Osteoblast (primary cell): ENCODE measurements around the gene MYO5B. TPM values are rescaled to one million over a fixed set of nuclear protein-coding genes. Genes with fewer than 3 reads are reported as not detected.

Source experiments
- DNase-seq: peaks from one replicate; pipeline ENCODE4 v3.0.0; 2011; ENCODE audit warnings: low spot score, mixed read lengths; ENCODE audit not compliant: insufficient read length; ENCODE audit errors: missing footprints
- H2AFZ ChIP-seq: 2 replicates; pipeline ENCODE4 v1.6.0; 2011; ENCODE audit warnings: mild to moderate bottlenecking, low read length
- H3K27ac ChIP-seq: 2 replicates; pipeline ENCODE4 v1.5.1; 2011; ENCODE audit warnings: mild to moderate bottlenecking, low read depth, low read length, moderate library complexity
- H3K27me3 ChIP-seq: 2 replicates; pipeline ENCODE4 v1.6.0; 2012; ENCODE audit warnings: mild to moderate bottlenecking, control low read depth, inconsistent platforms, low read length, moderate library complexity; ENCODE audit not compliant: insufficient read depth
- H3K36me3 ChIP-seq: 2 replicates; pipeline ENCODE4 v1.5.1; 2011; ENCODE audit warnings: mild to moderate bottlenecking, low read length, control low read depth, moderate library complexity; ENCODE audit not compliant: insufficient read depth
- H3K4me1 ChIP-seq: 2 replicates; pipeline ENCODE4 v1.5.1; 2011; ENCODE audit warnings: mild to moderate bottlenecking, low read length, control low read depth, moderate library complexity; ENCODE audit not compliant: insufficient read depth
- H3K4me2 ChIP-seq: 2 replicates; pipeline ENCODE4 v1.6.0; 2011; ENCODE audit warnings: mild to moderate bottlenecking, low read length; ENCODE audit not compliant: insufficient read depth
- H3K4me3 ChIP-seq: fragments of 200-600 bp; sonication (generic); 3 replicates; pipeline ENCODE4 v1.5.1; 2012; ENCODE audit warnings: mild to moderate bottlenecking, low read length, inconsistent platforms; ENCODE audit not compliant: insufficient read depth
- H3K79me2 ChIP-seq: 2 replicates; pipeline ENCODE4 v1.6.0; 2012; ENCODE audit warnings: mild to moderate bottlenecking, low read length, control low read depth, inconsistent platforms; ENCODE audit not compliant: insufficient read depth
- H3K9me3 ChIP-seq: 2 replicates; pipeline ENCODE4 v1.5.1; 2011; ENCODE audit warnings: low read depth, low read length, control low read depth
- H4K20me1 ChIP-seq: 2 replicates; pipeline ENCODE4 v1.6.0; 2012; ENCODE audit warnings: mild to moderate bottlenecking, low read length, control low read depth; ENCODE audit not compliant: insufficient read depth
- total RNA-seq: library from RNA; depleted of rRNA; stranded (reverse); fragments of >200 nt; gene quantifications from 2 replicates; pipeline ENCODE4 v1.2.3, GENCODE V29; 2012
- TF ChIP-seq, protein P1 (sequence below): IDR thresholded peaks from 2 replicates; pipeline ENCODE4 v1.5.1; 2011; ENCODE audit warnings: mild to moderate bottlenecking, low read depth, low read length, moderate library complexity; ENCODE audit errors: extremely low read depth

MYO5B gene
- total RNA-seq, 1 donor = 0.36 TPM

GRCh38 chr18:50060822-50061221, 134.1 kb downstream of the MYO5B start:
- Histone ChIP-seq H2AFZ (no peak overlapping the region), H3K4me2 (no peak overlapping the region), H3K27me3 (no peaks in the 10 kb centered on the region), H3K36me3 (no peaks in the 10 kb centered on the region), H3K9me3 (no peaks in the 10 kb centered on the region), H3K4me1 (no peaks in the 10 kb centered on the region), H4K20me1 (no peaks in the 10 kb centered on the region), H3K4me3 (no peak overlapping the region), H3K27ac (no peak overlapping the region), H3K79me2 (no peaks in the 10 kb centered on the region)
- TF ChIP-seq, protein P1, sequence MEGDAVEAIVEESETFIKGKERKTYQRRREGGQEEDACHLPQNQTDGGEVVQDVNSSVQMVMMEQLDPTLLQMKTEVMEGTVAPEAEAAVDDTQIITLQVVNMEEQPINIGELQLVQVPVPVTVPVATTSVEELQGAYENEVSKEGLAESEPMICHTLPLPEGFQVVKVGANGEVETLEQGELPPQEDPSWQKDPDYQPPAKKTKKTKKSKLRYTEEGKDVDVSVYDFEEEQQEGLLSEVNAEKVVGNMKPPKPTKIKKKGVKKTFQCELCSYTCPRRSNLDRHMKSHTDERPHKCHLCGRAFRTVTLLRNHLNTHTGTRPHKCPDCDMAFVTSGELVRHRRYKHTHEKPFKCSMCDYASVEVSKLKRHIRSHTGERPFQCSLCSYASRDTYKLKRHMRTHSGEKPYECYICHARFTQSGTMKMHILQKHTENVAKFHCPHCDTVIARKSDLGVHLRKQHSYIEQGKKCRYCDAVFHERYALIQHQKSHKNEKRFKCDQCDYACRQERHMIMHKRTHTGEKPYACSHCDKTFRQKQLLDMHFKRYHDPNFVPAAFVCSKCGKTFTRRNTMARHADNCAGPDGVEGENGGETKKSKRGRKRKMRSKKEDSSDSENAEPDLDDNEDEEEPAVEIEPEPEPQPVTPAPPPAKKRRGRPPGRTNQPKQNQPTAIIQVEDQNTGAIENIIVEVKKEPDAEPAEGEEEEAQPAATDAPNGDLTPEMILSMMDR = no peak
- DNase-seq = no peak

DNA sequence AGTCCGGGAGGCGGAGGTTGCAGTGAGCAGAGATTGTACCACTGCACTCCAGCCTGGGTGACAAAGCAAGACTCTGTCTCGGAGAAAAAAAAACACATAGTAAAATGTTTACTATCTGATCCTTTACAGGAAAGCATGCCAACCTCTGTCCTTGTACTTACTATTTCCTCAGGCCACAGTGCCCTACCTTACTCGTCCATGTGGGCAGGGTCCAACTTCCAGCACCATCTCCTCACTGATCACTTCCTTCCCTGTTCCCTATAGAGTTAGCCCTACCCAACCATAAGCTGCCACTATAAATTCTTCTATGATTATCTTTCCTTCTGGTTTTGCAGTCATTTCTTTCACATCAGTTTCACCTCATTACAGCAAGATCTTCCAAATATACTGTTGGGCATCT, 136.2 kb downstream of the MYO5B start:
- Histone ChIP-seq H3K36me3 (no peaks in the 10 kb centered on the region), H3K4me3 (no peak overlapping the region), H2AFZ (no peak overlapping the region), H3K9me3 (no peaks in the 10 kb centered on the region), H3K27ac (no peak overlapping the region), H3K4me2 (no peak overlapping the region), H3K4me1 (no peaks in the 10 kb centered on the region), H3K27me3 (no peaks in the 10 kb centered on the region), H3K79me2 (no peaks in the 10 kb centered on the region), H4K20me1 (no peaks in the 10 kb centered on the region)
- no peak for DNase-seq
- TF ChIP-seq, protein P1 = no peak

- Histone ChIP-seq H2AFZ (no peak overlapping the region), H3K4me3 (no peak overlapping the region), H3K79me2 (no peaks in the 10 kb centered on the region), H3K9me3 (no peaks in the 10 kb centered on the region), H3K4me1 (no peaks in the 10 kb centered on the region), H3K27ac (no peak overlapping the region), H3K4me2 (no peak overlapping the region), H4K20me1 (no peaks in the 10 kb centered on the region), H3K27me3 (no peaks in the 10 kb centered on the region), H3K36me3 (no peaks in the 10 kb centered on the region)
- TF ChIP-seq, protein P1 = no peak
- no peak for DNase-seq
These were observed 137.9 kb downstream of the MYO5B start for GRCh38 chr18:50057009-50057408.

- no peaks in the 10 kb centered on the region for H3K36me3 ChIP-seq
- no peak overlapping the region for H3K4me2 ChIP-seq
- no peaks in the 10 kb centered on the region for H4K20me1 ChIP-seq
- no peaks in the 10 kb centered on the region for H3K27me3 ChIP-seq
- no peaks in the 10 kb centered on the region for H3K9me3 ChIP-seq
- no peak overlapping the region for H2AFZ ChIP-seq
- no peaks in the 10 kb centered on the region for H3K4me1 ChIP-seq
- H3K79me2 ChIP-seq = no peaks in the 10 kb centered on the region
- TF ChIP-seq, protein P1 = no peak
- no peak overlapping the region for H3K4me3 ChIP-seq
- no peak overlapping the region for H3K27ac ChIP-seq
- no peak for DNase-seq
These were observed 138.8 kb downstream of the MYO5B start for GRCh38 chr18:50056185-50056584.
